Mesothelial cell of epicardium (in vitro differentiated cells): Measurements from ENCODE around the gene HIPK4. TPM values are rescaled to one million over a fixed set of nuclear protein-coding genes. Genes with fewer than 3 reads are reported as not detected.

Source experiments
- DNase-seq, 2 experiments: peaks; one replicate each; pipeline ENCODE4 v3.0.0; 2021; ENCODE audit warnings: low spot score in 2 of 2; ENCODE audit not compliant: unreplicated experiment in 2 of 2
- H3K27ac Mint-ChIP-seq: 2 replicates; pipeline ENCODE4 v1.8.0; 2021; ENCODE audit warnings: mixed read lengths
- H3K27me3 Mint-ChIP-seq: 2 replicates; pipeline ENCODE4 v1.8.0; 2021; ENCODE audit warnings: low read depth, mixed read lengths
- H3K36me3 Mint-ChIP-seq: 2 replicates; pipeline ENCODE4 v1.8.0; 2021; ENCODE audit warnings: mixed read lengths
- H3K4me1 Mint-ChIP-seq: 2 replicates; pipeline ENCODE4 v1.8.0; 2021; ENCODE audit warnings: mixed read lengths
- H3K4me3 Mint-ChIP-seq: 2 replicates; pipeline ENCODE4 v1.8.0; 2021; ENCODE audit warnings: mild to moderate bottlenecking, moderate library complexity, mixed read lengths
- H3K9me3 Mint-ChIP-seq: 2 replicates; pipeline ENCODE4 v1.8.0; 2021; ENCODE audit warnings: mixed read lengths
- total RNA-seq: library from RNA; stranded (reverse); gene quantifications from 3 replicates; pipeline ENCODE4 v1.2.1, GENCODE V29; 2021
- TF ChIP-seq, protein P1 (sequence below): fragments of 200-600 bp; sonication (generic); IDR thresholded peaks from one replicate; pipeline ENCODE4 v1.5.0; 2021; ENCODE audit warnings: antibody characterized with exemption; ENCODE audit not compliant: unreplicated experiment

Gene HIPK4
- total RNA-seq, 1 donor from 2014 or later: 0.31 TPM

DNA sequence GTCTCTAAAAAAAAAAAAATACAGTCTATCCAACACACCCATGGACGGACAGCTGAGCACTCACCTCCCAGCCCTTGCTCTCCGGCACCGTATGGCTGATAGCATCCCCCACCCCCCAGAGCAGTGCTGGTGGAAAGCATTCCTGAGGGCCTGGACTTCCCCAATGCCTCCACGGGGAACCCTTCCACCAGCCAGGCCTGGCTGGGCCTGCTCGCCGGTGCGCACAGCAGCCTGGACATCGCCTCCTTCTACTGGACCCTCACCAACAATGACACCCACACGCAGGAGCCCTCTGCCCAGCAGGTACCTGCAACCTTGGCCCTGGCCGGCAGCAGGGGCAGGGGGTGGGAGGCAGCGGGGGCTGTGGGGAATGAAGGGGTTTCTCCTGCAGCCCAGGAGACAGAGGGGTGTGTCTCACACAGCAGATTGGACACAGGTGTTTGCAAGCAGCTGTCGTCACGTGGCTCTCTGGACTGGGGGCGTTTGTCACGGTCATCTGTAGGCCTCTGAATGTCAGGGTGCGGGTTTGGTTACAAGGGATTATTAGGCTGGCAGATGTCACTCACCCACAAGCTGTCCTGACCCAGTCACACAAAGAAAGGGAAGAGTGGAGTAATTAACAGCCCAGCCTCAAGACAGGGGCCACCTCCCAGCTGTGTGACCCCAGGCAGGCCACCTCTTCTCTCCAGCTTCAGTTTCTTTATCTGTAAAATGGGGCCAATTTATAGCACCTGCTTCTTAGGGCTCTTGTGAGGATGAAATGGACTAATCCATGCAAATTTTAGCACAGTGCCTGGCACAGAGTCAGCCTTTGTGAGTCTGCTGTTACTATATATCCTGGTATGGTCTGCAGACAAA lies 22.2 kb downstream of the HIPK4 start:
- Mint-ChIP-seq H3K27ac (no peak overlapping the region), H3K4me3 (no peak overlapping the region), H3K36me3 (peaks cover 8% of the 10 kb centered on the region), H3K4me1 (peaks cover 21% of the 10 kb centered on the region), H3K9me3 (no peaks in the 10 kb centered on the region), H3K27me3 (no peaks in the 10 kb centered on the region)
- no peak for DNase-seq
- TF ChIP-seq, protein P1, sequence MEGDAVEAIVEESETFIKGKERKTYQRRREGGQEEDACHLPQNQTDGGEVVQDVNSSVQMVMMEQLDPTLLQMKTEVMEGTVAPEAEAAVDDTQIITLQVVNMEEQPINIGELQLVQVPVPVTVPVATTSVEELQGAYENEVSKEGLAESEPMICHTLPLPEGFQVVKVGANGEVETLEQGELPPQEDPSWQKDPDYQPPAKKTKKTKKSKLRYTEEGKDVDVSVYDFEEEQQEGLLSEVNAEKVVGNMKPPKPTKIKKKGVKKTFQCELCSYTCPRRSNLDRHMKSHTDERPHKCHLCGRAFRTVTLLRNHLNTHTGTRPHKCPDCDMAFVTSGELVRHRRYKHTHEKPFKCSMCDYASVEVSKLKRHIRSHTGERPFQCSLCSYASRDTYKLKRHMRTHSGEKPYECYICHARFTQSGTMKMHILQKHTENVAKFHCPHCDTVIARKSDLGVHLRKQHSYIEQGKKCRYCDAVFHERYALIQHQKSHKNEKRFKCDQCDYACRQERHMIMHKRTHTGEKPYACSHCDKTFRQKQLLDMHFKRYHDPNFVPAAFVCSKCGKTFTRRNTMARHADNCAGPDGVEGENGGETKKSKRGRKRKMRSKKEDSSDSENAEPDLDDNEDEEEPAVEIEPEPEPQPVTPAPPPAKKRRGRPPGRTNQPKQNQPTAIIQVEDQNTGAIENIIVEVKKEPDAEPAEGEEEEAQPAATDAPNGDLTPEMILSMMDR: no peak

DNA sequence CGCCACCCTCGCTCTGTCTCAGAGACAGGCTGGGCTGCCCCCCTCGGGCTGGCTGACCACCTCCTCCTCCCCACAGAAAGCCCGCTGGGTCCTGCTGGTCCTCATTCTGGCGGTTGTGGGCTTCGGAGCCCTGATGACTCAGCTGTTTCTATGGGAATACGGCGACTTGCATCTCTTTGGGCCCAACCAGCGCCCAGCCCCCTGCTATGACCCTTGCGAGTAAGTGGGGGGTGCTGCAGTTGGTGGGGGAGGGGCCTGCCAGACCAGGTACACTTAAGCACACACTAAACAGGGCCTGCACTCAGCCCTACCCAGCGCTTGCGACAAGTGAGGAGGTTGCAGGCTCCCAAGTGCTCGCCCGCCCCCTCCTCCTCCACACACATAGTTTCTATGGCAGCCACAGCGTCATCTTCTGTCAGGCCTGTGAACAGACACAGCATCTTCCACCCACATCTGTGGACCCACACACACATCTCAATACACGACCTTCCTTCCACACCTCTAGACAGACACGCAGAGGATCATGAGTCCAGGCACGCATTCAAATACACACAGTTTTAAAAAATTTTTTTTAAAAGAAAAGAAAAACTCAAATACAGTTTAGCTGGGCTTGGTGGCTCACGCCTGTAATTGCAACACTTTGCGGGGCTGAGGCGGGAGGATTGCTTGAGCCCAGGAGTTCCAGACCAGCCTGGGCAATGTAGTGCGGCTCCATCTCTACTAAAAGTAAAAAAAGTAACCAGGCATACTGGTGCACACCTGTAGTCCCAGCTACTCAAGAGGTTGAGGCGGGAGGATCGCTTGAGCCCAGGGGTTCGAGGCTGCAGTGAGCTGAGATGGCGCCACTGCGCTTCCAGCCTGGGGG lies 23.1 kb downstream of the HIPK4 start:
- peak in 1 of 2 experiments; percentile 61 for DNase-seq

DNA sequence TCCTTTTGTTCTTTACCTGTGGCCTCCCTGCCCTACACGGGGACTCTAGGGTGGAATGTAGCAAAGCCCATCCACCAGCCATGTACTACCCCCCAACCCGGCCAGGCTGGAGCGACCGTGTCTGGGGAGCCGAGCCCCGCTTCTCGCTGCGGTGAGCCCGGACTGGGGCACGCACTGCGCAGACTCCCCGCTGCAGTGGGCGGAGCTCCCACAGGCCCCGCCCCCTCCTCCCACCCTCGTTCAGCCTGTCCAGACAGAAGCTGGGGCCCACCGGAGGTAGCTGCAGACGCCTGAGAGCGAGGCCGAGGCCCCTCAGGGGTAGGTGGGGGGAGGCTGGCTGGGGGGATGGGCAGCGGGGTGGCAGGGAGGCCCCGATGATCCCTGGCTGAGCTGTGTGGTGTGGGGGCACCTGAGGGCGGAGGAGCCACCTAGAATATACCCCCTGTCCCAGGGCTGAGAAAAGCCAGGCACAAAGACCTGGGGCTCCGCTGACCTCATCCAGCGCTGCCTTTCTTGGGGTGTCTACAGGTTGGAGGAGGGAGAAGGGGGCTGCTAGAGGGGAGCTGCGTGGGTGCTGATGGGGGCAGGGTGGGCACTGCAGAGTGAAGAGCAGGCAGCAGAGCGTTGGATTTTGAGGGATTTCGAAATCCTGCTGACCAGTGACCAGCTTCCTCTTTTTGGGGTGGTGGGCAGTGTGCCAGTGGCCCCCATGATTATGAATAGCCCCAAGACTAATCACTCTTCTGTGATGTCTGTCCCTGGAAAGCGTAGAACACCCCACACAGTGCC lies 24.2 kb downstream of the HIPK4 start:
- H3K27me3 Mint-ChIP-seq: no peaks in the 10 kb centered on the region
- TF ChIP-seq, protein P1: no peak
- H3K36me3 Mint-ChIP-seq: peaks cover 5% of the 10 kb centered on the region
- H3K4me3 Mint-ChIP-seq: peak overlapping the region; percentile 77
- no peaks in the 10 kb centered on the region for H3K9me3 Mint-ChIP-seq
- peak overlapping the region; percentile 91 for H3K27ac Mint-ChIP-seq
- peak; percentile 85 to 91 for DNase-seq
- peaks cover 21% of the 10 kb centered on the region for H3K4me1 Mint-ChIP-seq

More for the DNA sequence above, 23.1 kb downstream of the HIPK4 start:
- Mint-ChIP-seq H3K4me3 (peak overlapping the region; percentile 77), H3K27me3 (no peaks in the 10 kb centered on the region), H3K4me1 (peaks cover 21% of the 10 kb centered on the region), H3K36me3 (peaks cover 5% of the 10 kb centered on the region), H3K27ac (peak overlapping the region; percentile 52), H3K9me3 (no peaks in the 10 kb centered on the region)
- TF ChIP-seq, protein P1: no peak

DNA sequence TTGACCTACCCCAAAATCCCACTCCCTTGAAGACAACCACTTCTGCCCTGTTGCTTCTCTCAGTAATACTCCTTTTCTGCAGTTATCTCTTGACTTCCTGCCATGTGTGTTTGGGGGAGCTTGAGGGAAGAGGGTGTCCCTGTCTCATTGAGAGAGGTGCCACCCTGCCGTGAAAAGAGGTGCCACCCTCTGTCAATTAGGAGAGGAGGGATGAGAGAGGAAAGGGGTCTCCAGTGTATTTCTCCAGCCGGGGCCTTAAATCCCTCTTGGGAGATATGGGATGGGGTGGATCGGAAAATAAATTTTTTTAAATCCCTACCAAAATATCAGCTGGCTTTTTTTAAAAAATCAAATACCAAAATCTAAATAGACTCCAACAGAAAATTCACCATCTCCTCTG lies 25.0 kb downstream of the HIPK4 start:
- Mint-ChIP-seq H3K4me3 (peak overlapping the region; percentile 77), H3K27ac (peak overlapping the region; percentile 91), H3K4me1 (peaks cover 21% of the 10 kb centered on the region), H3K36me3 (peaks cover 3% of the 10 kb centered on the region), H3K27me3 (no peaks in the 10 kb centered on the region), H3K9me3 (no peaks in the 10 kb centered on the region)
- no peak for DNase-seq
- TF ChIP-seq, protein P1: no peak

DNA sequence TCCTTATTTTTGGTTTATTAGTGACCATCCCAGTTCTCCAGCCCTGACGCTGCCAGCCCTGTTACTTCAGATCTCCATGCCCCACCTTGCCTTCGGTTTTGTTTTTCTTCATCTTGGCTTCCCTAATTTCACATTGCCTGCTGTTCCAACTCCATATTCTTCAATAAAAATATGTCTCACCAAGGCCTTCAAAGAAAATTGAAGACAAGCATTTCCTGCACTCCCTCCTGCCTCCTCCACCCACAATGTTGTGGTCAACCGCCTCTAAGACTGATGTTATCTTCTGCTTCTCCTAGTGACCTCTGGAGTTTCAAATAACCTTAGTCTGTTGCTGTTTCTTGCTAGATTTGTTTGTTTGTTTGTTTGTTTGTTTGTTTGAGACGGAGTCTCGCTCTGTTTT lies 26.9 kb downstream of the HIPK4 start:
- no peaks in the 10 kb centered on the region for H3K27me3 Mint-ChIP-seq
- H3K27ac Mint-ChIP-seq: no peak overlapping the region
- H3K4me1 Mint-ChIP-seq: peaks cover 21% of the 10 kb centered on the region
- TF ChIP-seq, protein P1: no peak
- no peak overlapping the region for H3K4me3 Mint-ChIP-seq
- no peaks in the 10 kb centered on the region for H3K9me3 Mint-ChIP-seq
- H3K36me3 Mint-ChIP-seq: peaks cover 1% of the 10 kb centered on the region
- DNase-seq: no peak
